Midbrain (tissue), 1 donor: ENCODE measurements around the gene TCP1.
"Not testable (repeated sequence)": the region's sequence is repeated elsewhere in the genome, so short reads cannot be mapped to it uniquely, and the experiment has no call there.

Experiments
- DNase-seq: peaks from one replicate; lab custom pipeline; 2025; lab: John Stamatoyannopoulos, UW

TCP1 gene

GRCh38 chr6:159733395-159733794, 56.0 kb downstream of the TCP1 start:
- not testable (repeated sequence) for DNase-seq

- not testable (repeated sequence) for DNase-seq
Observed at GRCh38 chr6:159732550-159732949, 56.9 kb downstream of the TCP1 start.

DNA sequence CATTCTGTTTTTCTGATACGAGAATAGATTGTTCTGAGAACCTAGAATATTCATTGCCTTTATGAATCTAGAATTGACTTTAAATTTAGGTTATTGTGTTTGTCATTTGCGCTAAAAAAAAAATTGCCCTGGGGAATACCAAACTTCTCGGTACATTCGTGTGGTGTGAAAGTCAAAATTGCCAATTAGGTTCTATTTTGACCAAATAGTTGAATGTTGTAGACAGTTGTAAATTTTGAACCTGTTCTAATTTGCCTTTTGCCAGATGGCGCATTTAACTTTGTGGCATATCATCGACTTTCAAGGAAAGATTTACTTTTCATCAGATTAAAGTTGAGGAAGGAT, 59.1 kb downstream of the TCP1 start:
- DNase-seq, result no peak

- no peak for DNase-seq
Observed at GRCh38 chr6:159729598-159730331, 59.6 kb downstream of the TCP1 start.

DNA sequence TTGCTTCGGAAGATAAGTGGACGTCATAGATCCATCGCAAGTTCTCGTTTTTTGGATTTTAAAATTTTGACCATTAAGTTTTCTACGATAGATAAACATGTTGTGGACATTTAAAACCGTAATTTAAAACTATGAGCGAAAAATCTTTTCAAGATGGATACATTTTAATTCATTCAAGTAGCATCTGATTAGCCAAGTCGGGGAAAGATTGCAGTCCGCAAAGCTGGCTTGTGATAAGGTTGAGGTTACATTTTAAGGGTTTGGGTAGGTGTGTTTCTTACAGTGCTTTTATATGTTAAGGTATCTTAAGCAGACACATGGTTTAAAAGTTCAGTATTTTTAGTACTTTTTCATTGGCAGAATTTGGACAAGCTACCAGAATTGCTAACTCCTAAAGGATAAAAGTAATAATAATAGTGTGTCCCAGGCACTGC, 60.9 kb downstream of the TCP1 start:
- no peak for DNase-seq
